HEK293 (cell line): Measurements from ENCODE around the gene DSG3.

Experiments used
- CTCF ChIA-PET: fragments of 350-600 bp; formaldehyde crosslinking; extraction: SDS; loops from one replicate; lab custom pipeline; 2021; ENCODE audit warnings: antibody characterized with exemption; lab: Yijun Ruan, JAX
- POLR2A ChIA-PET: fragments of 300-600 bp; formaldehyde crosslinking; extraction: SDS; loops from one replicate; lab custom pipeline; 2020; ENCODE audit warnings: antibody characterized with exemption, inconsistent platforms; lab: Yijun Ruan, JAX
- H3K27ac ChIP-seq: fragments of 200-500 bp; sonication (Bioruptor generic); 2 replicates; pipeline ENCODE4 v1.5.1; 2014; ENCODE audit warnings: low read depth, low read length, control low read depth, inconsistent platforms; ENCODE audit errors: extremely low read depth
- H3K36me3 ChIP-seq, 2 experiments: fragments of 200-500 bp in 1 of 2; sonication (Bioruptor generic) in 1 of 2; 1 replicate in 1 of 2; 2 replicates in 1 of 2; pipeline ENCODE4 v1.5.1; 2014 to 2017; ENCODE audit warnings: inconsistent platforms in 2 of 2, low read length in 2 of 2; ENCODE audit not compliant: control insufficient read depth in 2 of 2, insufficient read depth in 1 of 2
- H3K4me1 ChIP-seq: fragments of 200-500 bp; sonication (Bioruptor generic); 2 replicates; pipeline ENCODE4 v1.5.1; 2014; ENCODE audit warnings: mild to moderate bottlenecking, low read length, inconsistent platforms; ENCODE audit not compliant: control insufficient read depth, insufficient read depth
- H3K4me3 ChIP-seq: 2 replicates; pipeline ENCODE4 v1.5.1; 2011; ENCODE audit warnings: low read depth, mild to moderate bottlenecking, control low read depth, low read length, moderate library complexity
- H3K9me3 ChIP-seq: fragments of 200-500 bp; sonication (Bioruptor generic); 2 replicates; pipeline ENCODE4 v1.5.1; 2014; ENCODE audit warnings: low read depth, low read length, inconsistent platforms; ENCODE audit not compliant: control insufficient read depth, insufficient read depth
- KLF17 ChIP-seq: fragments of 450-650 bp; formaldehyde crosslinking; IDR thresholded peaks from 2 replicates; pipeline ENCODE4 v1.5.1; 2016; ENCODE audit warnings: missing biosample characterization, missing genetic modification characterization
- PATZ1 ChIP-seq: fragments of 450-650 bp; formaldehyde crosslinking; IDR thresholded peaks from 2 replicates; pipeline ENCODE4 v1.5.1; 2016; ENCODE audit warnings: missing biosample characterization, missing genetic modification characterization
- SCRT2 ChIP-seq: fragments of 450-650 bp; formaldehyde crosslinking; IDR thresholded peaks from 2 replicates; pipeline ENCODE4 v1.5.1; 2016; ENCODE audit warnings: missing biosample characterization, missing genetic modification characterization
- TRIM28 ChIP-seq: IDR thresholded peaks from 2 replicates; pipeline ENCODE4 v1.6.1; 2011; ENCODE audit warnings: low read length, control low read depth, borderline replicate concordance
- ZEB2 ChIP-seq: fragments of 450-650 bp; formaldehyde crosslinking; IDR thresholded peaks from 2 replicates; pipeline ENCODE4 v1.5.1; 2016; ENCODE audit warnings: missing biosample characterization, missing genetic modification characterization
- ZNF114 ChIP-seq: fragments of 450-650 bp; formaldehyde crosslinking; IDR thresholded peaks from 2 replicates; pipeline ENCODE4 v1.5.0; 2017; ENCODE audit warnings: missing biosample characterization, missing genetic modification characterization
- ZNF121 ChIP-seq: fragments of 450-650 bp; formaldehyde crosslinking; IDR thresholded peaks from 2 replicates; pipeline ENCODE4 v1.5.1; 2016; ENCODE audit warnings: missing biosample characterization, missing genetic modification characterization
- ZNF138 ChIP-seq: fragments of 450-650 bp; formaldehyde crosslinking; IDR thresholded peaks from 2 replicates; pipeline ENCODE4 v1.5.1; 2016; ENCODE audit warnings: missing biosample characterization, missing genetic modification characterization, borderline replicate concordance
- ZNF175 ChIP-seq: fragments of 450-650 bp; formaldehyde crosslinking; IDR thresholded peaks from 2 replicates; pipeline ENCODE4 v1.5.1; 2016; ENCODE audit warnings: missing biosample characterization, missing genetic modification characterization
- ZNF223 ChIP-seq: fragments of 450-650 bp; formaldehyde crosslinking; IDR thresholded peaks from 2 replicates; pipeline ENCODE4 v1.5.1; 2016; ENCODE audit warnings: missing biosample characterization, missing genetic modification characterization
- ZNF266 ChIP-seq: fragments of 450-650 bp; formaldehyde crosslinking; IDR thresholded peaks from 2 replicates; pipeline ENCODE4 v1.5.1; 2016; ENCODE audit warnings: missing biosample characterization, missing genetic modification characterization, low read depth
- ZNF302 ChIP-seq: fragments of 450-650 bp; formaldehyde crosslinking; IDR thresholded peaks from 2 replicates; pipeline ENCODE4 v1.5.1; 2016; ENCODE audit warnings: missing biosample characterization, missing genetic modification characterization, low read depth
- ZNF311 ChIP-seq: fragments of 450-650 bp; formaldehyde crosslinking; IDR thresholded peaks from 2 replicates; pipeline ENCODE4 v1.5.1; 2017; ENCODE audit warnings: missing biosample characterization, missing genetic modification characterization, borderline replicate concordance
- ZNF449 ChIP-seq: fragments of 450-650 bp; formaldehyde crosslinking; IDR thresholded peaks from 2 replicates; pipeline ENCODE4 v1.5.1; 2017; ENCODE audit warnings: missing biosample characterization, mild to moderate bottlenecking, missing genetic modification characterization, moderate library complexity
- ZNF639 ChIP-seq: fragments of 450-650 bp; formaldehyde crosslinking; IDR thresholded peaks from 2 replicates; pipeline ENCODE4 v1.5.1; 2016; ENCODE audit warnings: missing biosample characterization, missing genetic modification characterization
- ZNF645 ChIP-seq: fragments of 450-650 bp; formaldehyde crosslinking; IDR thresholded peaks from 2 replicates; pipeline ENCODE4; 2016; ENCODE audit warnings: missing biosample characterization, missing genetic modification characterization
- ZNF654 ChIP-seq: fragments of 450-650 bp; formaldehyde crosslinking; IDR thresholded peaks from 2 replicates; pipeline ENCODE4 v1.5.1; 2016; ENCODE audit warnings: low read depth, missing biosample characterization, missing genetic modification characterization
- ZNF76 ChIP-seq: fragments of 450-650 bp; formaldehyde crosslinking; IDR thresholded peaks from 2 replicates; pipeline ENCODE4; 2016; ENCODE audit warnings: low read depth, missing biosample characterization, missing genetic modification characterization, borderline replicate concordance

DSG3 gene

GRCh38 chr18:31503011-31503410 is 55.5 kb downstream of the DSG3 start:
- POLR2A ChIA-PET, result no interaction called here
- peak; percentile 50; the same call in 1 of the 2 replicates for TF ChIP-seq TRIM28
- no peak for TF ChIP-seq SCRT2 (tag by site-specific recombination)
- TF ChIP-seq, all 188 proteins: peak for 1
- no peaks in the 10 kb centered on the region for H3K9me3 ChIP-seq
- H3K4me3 ChIP-seq, result no peak overlapping the region
- peaks cover 0 to 7% of the 10 kb centered on the region in 2 experiments; a peak in 1 of 3 replicates for H3K36me3 ChIP-seq
- H3K4me1 ChIP-seq, result no peaks in the 10 kb centered on the region
- CTCF ChIA-PET, result no interaction called here
- H3K27ac ChIP-seq, result no peak overlapping the region

- TF ChIP-seq ZNF302 (tag by site-specific recombination) (no peak), ZNF266 (tag by site-specific recombination) (no peak), ZNF223 (tag by site-specific recombination) (no peak), ZNF654 (no peak), PATZ1 (tag by site-specific recombination) (no peak), KLF17 (tag by site-specific recombination) (no peak), ZNF121 (tag by site-specific recombination) (no peak), ZNF76 (tag by site-specific recombination) (no peak), ZNF639 (tag by site-specific recombination) (no peak), ZNF645 (tag by site-specific recombination) (no peak), ZNF114 (no peak), ZEB2 (tag by site-specific recombination) (no peak), ZNF138 (no peak), ZNF449 (no peak), ZNF175 (tag by site-specific recombination) (no peak), ZNF311 (tag by site-specific recombination) (no peak)
- ChIA-PET CTCF (interaction anchor here (3.2 kb wide), 1 partner anchor 80 kb away, joined by 17 read pairs; no protein-coding TSS in a partner anchor), POLR2A (no interaction called here)
- Histone ChIP-seq H3K4me1 (no peaks in the 10 kb centered on the region), H3K9me3 (no peaks in the 10 kb centered on the region), H3K4me3 (no peak overlapping the region), H3K27ac (no peak overlapping the region), H3K36me3 (peaks cover 0 to 7% of the 10 kb centered on the region in 2 experiments; a peak in 1 of 3 replicates)
Measured at GRCh38 chr18:31504455-31505147, 57.1 kb downstream of the DSG3 start.
